Erythroblast (primary cell): ENCODE data around the gene ST6GALNAC3.

Experiments used
- GATA1 ChIP-seq: IDR thresholded peaks from 2 replicates; pipeline ENCODE4 v1.6.1; 2011; ENCODE audit warnings: low read depth, mild to moderate bottlenecking, control low read depth, low read length, moderate library complexity
- POLR2A ChIP-seq: IDR thresholded peaks from 2 replicates; pipeline ENCODE4 v1.6.1; 2011; ENCODE audit warnings: mild to moderate bottlenecking, low read length

DNA sequence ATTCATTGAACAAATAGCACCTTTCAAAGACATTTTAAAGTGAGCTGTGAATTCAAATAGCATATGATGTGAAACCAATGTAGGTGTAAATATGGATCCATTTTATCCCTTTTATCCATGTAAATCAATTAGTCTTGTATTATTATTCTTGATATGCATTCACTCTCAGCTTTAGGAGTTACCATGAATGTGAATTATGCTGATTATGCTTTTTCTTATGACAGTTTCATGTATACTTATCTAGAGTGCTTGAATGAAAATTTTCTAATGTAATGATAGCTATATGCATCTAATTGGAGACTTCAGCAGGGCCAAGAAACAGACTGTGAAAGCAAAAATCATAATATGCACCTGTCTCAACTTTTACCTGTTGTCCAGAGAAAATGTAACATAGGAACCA is 566.2 kb downstream of the ST6GALNAC3 start:
- TF ChIP-seq POLR2A (no peak), GATA1 (no peak)
